Activated T-helper 1 cell treated with Interleukin-2 at 50 U/mL for 16 hours (primary cell): ENCODE data around the gene MOCOS.
"Not testable (repeated sequence)": the region's sequence is repeated elsewhere in the genome, so short reads cannot be mapped to it uniquely, and the experiment has no call there.

Experiments
- DNase-seq: peaks from one replicate; pipeline ENCODE4 v3.0.0-alpha.2; 2020; ENCODE audit warnings: low read depth

The MOCOS gene

DNA sequence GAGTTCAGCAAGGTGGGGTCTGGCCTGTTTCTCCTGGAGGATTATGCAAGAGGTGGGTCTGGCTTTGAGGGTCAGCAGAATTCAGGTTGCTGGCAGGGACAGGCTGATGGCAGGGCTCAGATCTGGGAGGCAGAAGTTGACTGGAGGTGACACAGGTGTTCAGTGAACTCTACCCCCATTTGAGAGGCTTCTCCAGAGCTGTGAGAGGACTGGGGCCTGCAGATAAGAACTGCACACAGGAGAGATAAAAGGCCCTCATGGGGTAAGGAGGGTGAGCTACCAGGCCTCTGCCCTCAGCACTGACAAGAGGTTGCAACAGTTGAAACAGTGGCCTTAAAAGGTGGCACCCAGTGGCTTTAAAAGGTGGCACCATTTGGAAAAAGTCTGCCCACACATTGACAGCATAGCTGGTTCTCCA is 13.1 kb downstream of the MOCOS start:
- no peak for DNase-seq

DNA sequence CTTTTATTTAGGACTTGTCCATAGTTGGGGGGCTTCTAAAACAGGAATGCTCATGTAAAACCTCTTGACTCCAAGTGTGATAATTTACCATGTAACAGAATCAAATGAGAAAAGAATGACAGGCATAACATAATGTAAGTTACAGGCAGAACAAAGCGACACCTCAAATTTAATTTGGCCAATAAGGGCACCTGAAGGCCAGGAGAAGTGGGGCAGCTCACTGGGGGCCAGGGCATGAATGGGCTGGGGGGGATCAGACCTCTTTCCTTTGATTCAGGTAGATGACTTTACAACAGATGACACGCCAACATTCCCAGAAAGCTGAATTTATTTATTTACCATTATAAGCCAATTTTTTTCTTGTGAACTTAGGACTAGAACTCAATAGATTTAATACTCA is 14.5 kb downstream of the MOCOS start:
- no peak for DNase-seq

GRCh38 chr18:36203360-36203895 is 16.1 kb downstream of the MOCOS start:
- DNase-seq = no peak

DNA sequence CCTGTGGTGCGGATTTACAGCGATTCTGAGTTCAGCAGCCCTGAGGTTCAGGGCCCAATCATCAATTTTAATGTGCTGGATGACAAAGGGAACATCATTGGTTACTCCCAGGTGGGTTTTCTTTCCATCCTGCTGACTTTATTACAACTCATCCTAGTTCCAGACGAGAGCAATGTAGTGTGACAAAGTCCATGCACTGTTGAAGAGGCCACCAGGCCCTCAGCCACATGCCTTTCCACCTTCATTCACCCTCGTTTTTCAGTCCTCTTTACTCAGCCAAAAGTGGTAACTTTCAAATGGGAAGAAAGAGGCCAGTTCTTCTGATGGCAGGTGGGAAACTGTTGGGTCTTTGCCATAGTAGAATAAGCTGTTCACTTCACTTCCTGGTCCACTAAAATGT is 17.9 kb downstream of the MOCOS start:
- no peak for DNase-seq

DNA sequence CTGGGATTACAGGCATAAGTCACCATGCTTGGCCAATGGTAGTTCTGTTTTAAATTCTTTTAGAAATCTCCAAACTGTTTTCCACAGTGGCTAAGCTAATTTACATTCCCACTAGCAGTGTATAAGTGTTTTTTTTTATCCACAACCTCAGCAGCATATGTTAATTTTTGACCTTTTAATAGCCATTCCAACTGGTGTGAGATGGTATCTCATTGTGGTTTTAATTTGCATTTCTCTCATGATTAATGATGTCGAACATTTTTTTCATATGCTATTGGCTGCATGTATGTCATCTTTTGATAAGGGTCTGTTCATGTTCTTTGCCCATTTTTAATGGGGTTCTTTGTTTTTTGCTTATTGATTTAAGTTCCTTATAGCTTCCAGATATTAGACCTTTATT is 20.0 kb downstream of the MOCOS start:
- DNase-seq = no peak

- DNase-seq = not testable (repeated sequence)
Observed at GRCh38 chr18:36207969-36208368, 20.7 kb downstream of the MOCOS start.

DNA sequence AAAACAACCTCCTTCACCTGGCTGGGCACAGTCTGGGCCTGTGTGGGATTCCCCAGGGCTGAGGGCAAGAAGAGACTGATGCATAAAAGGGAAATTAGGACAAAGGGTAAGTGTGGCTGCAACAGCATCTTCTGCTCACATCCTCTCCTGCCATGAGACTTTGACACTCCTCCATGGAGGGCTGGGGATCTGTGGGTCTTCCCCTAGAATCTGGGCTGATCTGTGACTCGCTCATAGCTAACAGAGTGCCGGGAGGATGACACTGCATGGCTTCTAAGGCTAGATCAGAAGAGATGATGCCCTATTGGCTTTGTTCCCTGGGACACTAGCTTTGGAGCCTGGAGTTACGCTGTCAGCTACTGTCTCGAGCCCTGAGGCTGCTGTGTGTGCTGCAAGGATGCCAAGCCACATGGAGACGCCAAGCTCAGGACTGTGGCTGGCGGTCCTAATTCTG is 24.3 kb downstream of the MOCOS start:
- DNase-seq = no peak

DNA sequence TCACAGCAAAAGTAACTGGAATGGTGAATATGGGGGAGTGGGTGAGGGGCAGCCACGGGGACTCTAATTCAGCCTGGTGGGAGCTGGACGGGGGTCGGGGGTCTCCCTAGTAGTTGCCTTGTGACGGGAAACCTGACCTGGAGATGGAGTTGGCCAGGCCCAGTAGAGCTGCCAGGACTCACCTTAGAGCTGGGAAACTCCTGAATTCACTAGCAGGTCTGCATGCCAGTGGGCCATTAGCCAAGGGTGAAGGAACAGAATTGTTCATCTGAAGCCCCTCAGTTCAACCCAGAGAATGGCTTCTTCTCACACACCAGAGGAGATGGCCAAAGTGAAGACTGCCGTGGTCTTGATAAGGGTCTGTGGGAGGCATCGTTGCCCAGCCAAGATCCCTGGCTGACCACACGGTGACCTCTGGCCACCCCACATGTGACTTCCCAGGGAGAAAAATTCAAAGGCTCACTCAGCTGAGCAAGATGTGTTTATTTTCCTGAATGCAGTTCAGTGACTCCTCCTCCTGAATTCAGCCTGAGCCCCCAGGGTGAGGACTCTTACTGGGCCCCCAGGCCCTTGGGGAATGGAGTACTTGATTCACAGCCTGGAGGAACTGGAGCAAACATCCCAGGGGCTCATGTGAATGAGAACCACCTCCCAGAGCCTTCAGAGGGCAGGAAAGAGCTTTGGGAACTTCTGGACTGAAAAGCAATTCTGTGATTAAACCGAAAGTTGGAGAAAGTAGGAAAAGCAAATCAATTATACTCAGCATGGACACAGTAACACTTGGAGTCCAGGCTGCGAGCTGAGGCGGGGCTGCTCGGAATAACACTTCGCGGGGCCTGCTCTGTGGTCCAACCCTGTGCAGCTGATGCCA is 25.2 kb downstream of the MOCOS start:
- DNase-seq = no peak

- DNase-seq = no peak
Observed at GRCh38 chr18:36214811-36215210, 27.5 kb downstream of the MOCOS start.

GRCh38 chr18:36215577-36215976 is 28.3 kb downstream of the MOCOS start:
- no peak for DNase-seq

- no peak for DNase-seq
Observed at GRCh38 chr18:36217348-36217747, 30.1 kb downstream of the MOCOS start.

- DNase-seq = no peak
Observed at GRCh38 chr18:36229188-36229587, 41.9 kb downstream of the MOCOS start.

DNA sequence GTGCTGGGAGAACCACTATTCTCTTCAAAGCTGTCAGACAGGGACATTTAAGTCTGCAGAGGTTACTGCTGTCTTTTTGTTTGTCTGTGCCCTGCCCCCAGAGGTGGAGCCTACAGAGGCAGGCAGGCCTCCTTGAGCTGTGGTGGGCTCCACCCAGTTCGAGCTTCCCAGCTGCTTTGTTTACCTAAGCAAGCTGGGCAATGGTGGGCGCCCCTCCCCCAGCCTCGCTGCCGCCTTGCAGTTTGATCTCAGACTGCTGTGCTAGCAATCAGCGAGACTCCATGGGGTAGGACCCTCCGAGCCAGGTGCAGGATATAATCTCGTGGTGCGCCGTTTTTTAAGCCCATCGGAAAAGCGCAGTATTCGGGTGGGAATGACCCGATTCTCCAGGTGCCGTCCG is 53.2 kb downstream of the MOCOS start:
- DNase-seq = not testable (repeated sequence)

DNA sequence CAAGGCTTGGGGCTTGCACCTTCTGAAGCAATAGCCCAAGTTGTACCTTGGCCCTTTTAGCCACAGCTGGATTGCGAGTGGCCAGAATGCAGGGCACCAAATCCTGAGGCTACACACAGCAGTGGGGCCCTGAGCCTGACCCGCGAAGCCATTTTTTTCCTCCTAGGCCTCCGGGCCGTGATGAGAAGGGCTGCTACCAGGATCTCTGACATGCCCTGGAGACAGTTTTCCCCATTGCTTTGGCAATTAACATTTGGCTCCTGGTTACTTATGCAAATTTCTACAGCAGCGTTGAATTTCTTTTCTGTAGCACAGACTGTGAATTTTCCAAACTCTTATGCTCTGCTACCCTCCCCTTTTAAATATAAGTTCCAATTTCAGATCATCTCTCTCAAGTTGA is 54.5 kb downstream of the MOCOS start:
- no peak for DNase-seq

- no peak for DNase-seq
Observed at GRCh38 chr18:36247036-36247435, 59.7 kb downstream of the MOCOS start.

DNA sequence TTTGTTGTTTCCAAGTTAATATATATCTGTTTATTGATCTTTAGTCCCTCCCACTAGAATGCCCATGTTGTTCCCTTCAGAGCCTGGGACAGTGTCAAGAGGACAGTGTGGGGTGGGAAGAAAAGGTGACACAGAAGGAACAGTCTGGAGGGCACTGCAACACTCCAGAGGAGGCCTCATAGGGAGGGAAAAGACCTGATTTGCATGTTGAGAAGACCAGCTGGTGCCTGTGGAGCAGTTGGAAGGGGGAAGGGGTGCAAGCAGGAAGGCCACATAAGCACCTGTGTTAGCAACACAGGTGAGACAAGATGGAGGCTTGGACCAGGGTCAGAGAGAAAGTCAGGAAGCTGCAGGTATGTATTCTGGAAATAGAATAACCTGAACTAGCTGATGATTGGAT is 62.1 kb downstream of the MOCOS start:
- DNase-seq = no peak

GRCh38 chr18:36250827-36251226 is 63.5 kb downstream of the MOCOS start:
- no peak for DNase-seq

DNA sequence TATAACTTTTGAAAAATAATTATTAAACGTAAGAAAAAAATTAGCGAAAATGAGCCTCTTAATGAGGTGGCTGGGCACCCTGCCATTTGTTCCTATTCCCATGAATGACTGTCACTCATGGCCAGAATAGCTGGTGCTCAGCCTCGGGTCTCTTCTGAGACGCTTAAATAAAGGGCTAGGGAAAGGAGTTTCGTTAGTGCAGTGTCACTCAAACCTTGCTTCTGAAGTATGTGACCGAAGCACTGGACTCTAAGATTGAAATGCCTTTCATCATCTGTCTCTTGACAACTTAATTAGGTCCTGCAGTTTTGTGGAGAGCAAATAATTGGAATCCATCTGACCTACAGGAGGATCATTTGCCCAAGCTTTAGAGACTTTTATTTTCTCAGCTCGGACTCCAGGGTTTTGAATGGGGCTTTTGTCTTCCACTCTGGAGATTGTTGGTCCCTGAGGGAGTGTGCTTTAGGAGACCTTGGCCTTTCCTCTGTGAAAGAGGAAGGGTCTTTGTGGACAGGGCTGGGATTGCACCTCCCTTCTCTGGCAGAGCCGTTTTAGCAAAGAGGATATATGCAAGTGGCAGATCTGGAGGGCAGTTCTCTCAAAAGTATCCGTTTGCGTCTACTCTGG is 67.9 kb downstream of the MOCOS start:
- DNase-seq = no peak

DNA sequence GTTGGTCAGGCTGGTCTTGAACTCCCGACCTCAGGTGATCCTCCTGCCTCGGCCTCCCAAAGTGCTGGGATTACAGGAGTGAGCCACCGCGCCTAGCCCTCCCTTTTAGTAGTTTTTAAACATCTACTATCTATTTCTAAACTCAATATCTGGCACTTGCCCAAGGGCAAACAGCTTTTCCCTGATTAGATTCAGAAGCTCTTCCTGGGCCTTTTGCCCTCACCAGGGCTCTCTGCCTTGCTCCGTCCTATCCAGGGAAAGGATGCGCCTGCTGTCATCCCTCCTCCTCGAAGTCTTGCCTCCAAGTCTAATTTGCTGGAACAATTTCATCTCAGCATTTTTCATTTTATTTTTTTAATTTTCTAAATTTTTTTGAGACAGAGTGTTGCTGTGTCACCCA is 68.8 kb downstream of the MOCOS start:
- no peak for DNase-seq

GRCh38 chr18:36262971-36263370 is 75.7 kb downstream of the MOCOS start:
- no peak for DNase-seq

GRCh38 chr18:36264283-36264682 is 77.0 kb downstream of the MOCOS start:
- no peak for DNase-seq

GRCh38 chr18:36265015-36265414 is 77.7 kb downstream of the MOCOS start:
- no peak for DNase-seq

DNA sequence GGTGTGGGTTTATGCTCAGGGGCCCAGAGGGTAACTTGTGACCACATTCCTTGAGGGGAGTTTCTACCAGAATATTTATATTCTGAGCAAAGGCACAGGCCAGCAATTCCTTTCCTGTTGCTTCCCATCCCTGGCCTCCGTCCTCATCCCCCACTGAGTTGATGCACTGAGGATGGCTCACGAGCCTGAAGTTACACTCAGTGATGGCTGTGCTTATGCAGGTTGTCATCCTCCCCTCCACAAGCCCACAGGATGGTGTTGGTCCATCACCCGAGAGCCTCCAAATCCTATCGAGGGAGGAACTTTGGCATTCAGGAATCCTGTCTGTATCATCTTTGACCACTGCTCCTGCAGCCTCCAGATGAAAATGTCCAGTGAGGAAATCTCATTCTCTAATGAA is 81.9 kb downstream of the MOCOS start:
- DNase-seq = no peak
